Transverse colon (tissue), 4 donors: Measurements from ENCODE around the gene SORL1. TPM values are rescaled to one million over a fixed set of nuclear protein-coding genes. Genes with fewer than 3 reads are reported as not detected.

Source experiments
- DNase-seq: peaks from one replicate; pipeline ENCODE4 v3.0.0-alpha.2; 2019
- H3K27ac ChIP-seq, 4 donors: fragments of 200-600 bp; sonication (generic); 2 replicates each; pipeline ENCODE4 v1.5.1; 2016 to 2018; ENCODE audit warnings: inconsistent platforms in 4 of 4
- H3K27me3 ChIP-seq: fragments of 200-600 bp; sonication (generic); 2 replicates; pipeline ENCODE4 v1.5.1; 2017; ENCODE audit warnings: inconsistent platforms
- H3K36me3 ChIP-seq, 4 donors: fragments of 200-600 bp; sonication (generic); 2 replicates each; pipeline ENCODE4 v1.5.1; 2017 to 2019; ENCODE audit warnings: inconsistent platforms in 4 of 4
- H3K4me1 ChIP-seq, 4 donors: fragments of 200-600 bp; sonication (generic); 2 replicates each; pipeline ENCODE4 v1.5.1; 2017 to 2020; ENCODE audit warnings: inconsistent platforms in 4 of 4
- H3K4me3 ChIP-seq, 4 donors: fragments of 200-600 bp; sonication (generic); 1 replicate in 1 of 4; 2 replicates in 3 of 4; pipeline versions ENCODE4 v1.5.1 to v1.6.1; 2017 to 2019; ENCODE audit warnings: inconsistent platforms in 4 of 4
- H3K9me3 ChIP-seq, 2 donors: fragments of 200-600 bp; sonication (generic); 2 replicates each; pipeline ENCODE4 v1.5.1; 2017 to 2019; ENCODE audit warnings: inconsistent platforms in 2 of 2
- EP300 ChIP-seq: sonication (generic); formaldehyde crosslinking; IDR thresholded peaks from one replicate; pipeline ENCODE4 v1.6.1; 2017; ENCODE audit warnings: antibody characterized with exemption, low read depth
- POLR2A ChIP-seq: fragments of 450-650 bp; IDR thresholded peaks from one replicate; pipeline ENCODE4 v1.6.1; 2016; ENCODE audit warnings: antibody characterized with exemption, mild to moderate bottlenecking, moderate library complexity
- POLR2AphosphoS5 ChIP-seq, 3 donors: sonication (generic); formaldehyde crosslinking; IDR thresholded peaks; one replicate each; pipeline ENCODE4 v1.6.1; 2016; ENCODE audit warnings: antibody characterized with exemption in 3 of 3
- WGBS, 2 donors: methylation state at CpG; one replicate each; pipeline ENCODE4 v1.1.5; 2018; ENCODE audit warnings: low coverage in 1 of 2; 5-methylcytosine and 5-hydroxymethylcytosine counted together
- in situ Hi-C, 4 donors: fragments of 200-750 bp; cut with MboI; loops; one replicate each; pipeline versions ENCODE4 v1.15.0 to v1.15.1; 2017; ENCODE audit warnings: low sequenced_read_pairs in 3 of 4, low pct_ligation_motif_present in 1 of 4, low pct_unique_long_range_greater_than_20kb in 1 of 4
- intact Hi-C: fragments of 100-400 bp; cut with DNase I; formaldehyde crosslinking; loops from one replicate; pipeline ENCODE4 v1.15.1; 2023; ENCODE audit warnings: low total_unique reads
- total RNA-seq, 4 donors: library from RNA; depleted of rRNA; stranded (reverse); fragments of >200 nt; gene quantifications; one replicate each; pipeline ENCODE4 v1.1.0, GENCODE V29; 2016
- TF ChIP-seq, protein P1 (sequence below), 5 experiments: fragments of 200-600 bp in 3 of 5; fragments of 450-650 bp in 2 of 5; sonication (generic) in 3 of 5; IDR thresholded peaks; 1 replicate in 2 of 5; 2 replicates in 3 of 5; pipeline ENCODE4 v1.5.1; 2016 to 2017; ENCODE audit warnings: antibody characterized with exemption in 5 of 5, inconsistent platforms in 3 of 5, mild to moderate bottlenecking in 2 of 5, moderate library complexity in 1 of 5

The SORL1 gene
- total RNA-seq, 4 donors from 2014 or later = 81.6 to 338 (median 129) TPM

DNA sequence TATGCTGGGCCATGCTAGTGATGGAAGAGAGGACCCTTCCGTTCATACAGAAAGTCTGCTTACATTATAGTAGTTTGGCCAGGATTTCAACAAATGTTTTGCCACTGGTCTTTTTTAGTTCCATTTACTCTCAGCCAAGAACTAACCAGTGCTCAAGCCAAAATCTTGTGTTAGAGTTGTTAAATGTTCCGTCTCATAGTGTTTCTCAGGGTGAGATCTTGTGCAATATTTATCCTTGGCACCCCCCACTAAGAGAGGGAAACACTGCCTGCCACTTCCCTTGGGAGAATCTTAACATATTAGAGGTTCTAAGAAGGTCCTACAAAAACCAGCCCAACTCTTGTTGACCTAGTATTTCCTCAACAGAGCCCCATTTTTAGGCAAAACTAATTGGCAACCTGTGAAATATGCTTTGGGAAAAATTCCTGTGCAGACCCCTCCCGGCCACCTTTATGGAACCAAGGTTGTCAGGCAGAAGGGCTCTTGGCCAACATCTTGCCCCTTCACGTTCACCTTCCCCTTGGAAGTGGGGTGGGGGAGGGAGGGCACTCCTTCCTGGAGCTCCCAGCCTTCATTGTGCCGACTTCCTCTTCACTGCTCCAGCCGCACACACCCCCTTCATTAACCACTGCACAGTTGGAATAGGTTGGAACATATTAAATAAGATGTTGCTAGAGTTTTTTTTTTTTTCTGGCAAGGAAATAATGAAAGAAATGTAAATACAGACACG lies 173.8 kb downstream of the SORL1 start:
- Histone ChIP-seq H3K27me3 (no peaks in the 10 kb centered on the region), H3K9me3 (no peaks in the 10 kb centered on the region), H3K36me3 (peaks cover 0 to 26% (median 8%) of the 10 kb centered on the region in 4 donors), H3K4me3 (no peak overlapping the region), H3K4me1 (no peaks in the 10 kb centered on the region), H3K27ac (no peak overlapping the region)
- no peak for DNase-seq
- TF ChIP-seq POLR2A (no peak), POLR2AphosphoS5 (IDR thresholded peaks at IDR 0.05) (no peak), EP300 (no peak)
- TF ChIP-seq, protein P1, sequence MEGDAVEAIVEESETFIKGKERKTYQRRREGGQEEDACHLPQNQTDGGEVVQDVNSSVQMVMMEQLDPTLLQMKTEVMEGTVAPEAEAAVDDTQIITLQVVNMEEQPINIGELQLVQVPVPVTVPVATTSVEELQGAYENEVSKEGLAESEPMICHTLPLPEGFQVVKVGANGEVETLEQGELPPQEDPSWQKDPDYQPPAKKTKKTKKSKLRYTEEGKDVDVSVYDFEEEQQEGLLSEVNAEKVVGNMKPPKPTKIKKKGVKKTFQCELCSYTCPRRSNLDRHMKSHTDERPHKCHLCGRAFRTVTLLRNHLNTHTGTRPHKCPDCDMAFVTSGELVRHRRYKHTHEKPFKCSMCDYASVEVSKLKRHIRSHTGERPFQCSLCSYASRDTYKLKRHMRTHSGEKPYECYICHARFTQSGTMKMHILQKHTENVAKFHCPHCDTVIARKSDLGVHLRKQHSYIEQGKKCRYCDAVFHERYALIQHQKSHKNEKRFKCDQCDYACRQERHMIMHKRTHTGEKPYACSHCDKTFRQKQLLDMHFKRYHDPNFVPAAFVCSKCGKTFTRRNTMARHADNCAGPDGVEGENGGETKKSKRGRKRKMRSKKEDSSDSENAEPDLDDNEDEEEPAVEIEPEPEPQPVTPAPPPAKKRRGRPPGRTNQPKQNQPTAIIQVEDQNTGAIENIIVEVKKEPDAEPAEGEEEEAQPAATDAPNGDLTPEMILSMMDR (IDR thresholded peaks at IDR 0.05) = no peak
- in situ Hi-C loops = no loop called here
- 68 to 77% methylated on average over 2 to 7 of the region's 7 CpGs for WGBS, 2 donors
- intact Hi-C loops = no loop called here

DNA sequence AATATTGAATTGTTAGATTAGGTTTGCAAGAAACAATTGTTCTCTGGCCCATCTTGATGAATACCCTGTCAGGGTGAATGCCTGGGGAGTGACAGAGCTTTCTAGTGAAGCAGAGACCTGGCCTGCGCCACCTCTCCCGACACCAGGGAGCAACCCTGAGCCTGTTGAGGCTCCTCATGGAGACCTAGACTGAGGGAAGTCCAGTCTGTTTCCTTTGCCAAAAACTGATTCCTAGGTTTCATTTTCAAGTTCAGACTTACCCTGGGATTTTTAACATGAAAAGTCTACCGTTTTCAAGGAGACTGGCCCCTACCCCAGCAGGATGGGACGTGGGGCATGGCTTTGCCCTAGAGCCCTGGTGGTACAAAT lies 174.4 kb downstream of the SORL1 start:
- H3K4me1 ChIP-seq = no peaks in the 10 kb centered on the region
- in situ Hi-C loops = no loop called here
- H3K27ac ChIP-seq = no peak overlapping the region
- WGBS, 2 donors = 89% methylated on average over 4 of the region's 4 CpGs; no CpG with 5 or more reads in 1 of the 2 donors
- peaks cover 0 to 22% (median 5%) of the 10 kb centered on the region in 4 donors for H3K36me3 ChIP-seq
- no peaks in the 10 kb centered on the region for H3K9me3 ChIP-seq
- intact Hi-C loops = no loop called here
- TF ChIP-seq EP300 (no peak), POLR2A (no peak), POLR2AphosphoS5 (IDR thresholded peaks at IDR 0.05) (no peak)
- TF ChIP-seq, protein P1 (IDR thresholded peaks at IDR 0.05) = no peak
- H3K27me3 ChIP-seq = no peaks in the 10 kb centered on the region
- H3K4me3 ChIP-seq = no peak overlapping the region
- no peak for DNase-seq

DNA sequence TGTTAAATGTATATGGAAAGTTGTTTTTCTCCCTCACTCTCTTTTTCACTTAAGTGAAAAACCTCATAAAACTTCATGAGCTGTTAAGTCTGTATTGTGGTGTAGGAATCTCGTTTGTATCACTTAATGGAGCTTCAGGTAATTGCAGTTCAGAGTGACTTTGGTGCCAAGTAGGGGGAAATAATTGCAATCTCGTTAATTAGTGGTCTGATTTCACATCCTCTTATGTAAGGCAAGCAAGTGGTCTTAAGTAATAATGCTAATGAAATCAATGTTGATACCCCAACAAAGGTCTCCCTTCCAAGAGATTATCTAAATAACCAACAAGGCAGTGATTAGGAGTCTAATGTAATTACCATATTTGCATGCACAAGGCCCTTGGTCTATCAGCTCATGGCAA lies 174.9 kb downstream of the SORL1 start:
- Histone ChIP-seq H3K36me3 (peaks cover 0 to 17% (median 3%) of the 10 kb centered on the region in 4 donors), H3K27me3 (no peaks in the 10 kb centered on the region), H3K4me3 (no peak overlapping the region), H3K9me3 (no peaks in the 10 kb centered on the region), H3K27ac (no peak overlapping the region), H3K4me1 (no peaks in the 10 kb centered on the region)
- intact Hi-C loops = no loop called here
- TF ChIP-seq POLR2AphosphoS5 (IDR thresholded peaks at IDR 0.05) (no peak), EP300 (no peak), POLR2A (no peak)
- TF ChIP-seq, protein P1 (IDR thresholded peaks at IDR 0.05) = no peak
- no peak for DNase-seq
- WGBS, 2 donors = 44 to 67% methylated on average over 1 to 2 of the region's 2 CpGs
- in situ Hi-C loops = no loop called here

DNA sequence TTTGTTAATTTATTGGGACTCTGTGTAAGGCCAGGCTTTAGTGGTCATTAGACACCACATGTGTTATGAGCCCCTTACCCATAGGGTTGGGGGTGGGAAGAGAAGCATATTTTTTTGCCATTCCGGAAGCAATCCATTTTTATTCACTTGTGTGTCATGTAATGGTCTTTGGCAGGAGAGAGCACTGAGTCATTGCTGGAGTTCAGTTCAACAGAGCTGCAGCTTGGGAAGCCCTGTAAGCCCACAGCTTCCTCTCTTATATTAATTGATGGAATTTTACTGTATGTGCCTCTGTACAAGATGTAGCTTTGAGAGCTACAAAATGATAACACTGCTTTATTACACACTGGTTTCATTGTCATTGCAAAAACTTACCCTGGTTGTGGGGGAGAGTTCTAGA lies 177.9 kb downstream of the SORL1 start:
- Histone ChIP-seq H3K36me3 (peaks cover 0 to 7% (median 0%) of the 10 kb centered on the region in 4 donors), H3K4me3 (no peak overlapping the region), H3K27me3 (no peaks in the 10 kb centered on the region), H3K27ac (no peak overlapping the region), H3K4me1 (no peaks in the 10 kb centered on the region), H3K9me3 (no peaks in the 10 kb centered on the region)
- intact Hi-C loops (no loop called here), in situ Hi-C loops (no loop called here)
- DNase-seq = no peak
- WGBS, 2 donors = 80 to 81% methylated on average over 1 of the region's 1 CpG
- TF ChIP-seq POLR2A = no peak
- no peak for TF ChIP-seq POLR2AphosphoS5 (IDR thresholded peaks at IDR 0.05)
- TF ChIP-seq, protein P1 (IDR thresholded peaks at IDR 0.05) = no peak
- no peak for TF ChIP-seq EP300
